Measurements from ENCODE around the gene SHANK2.

DNA sequence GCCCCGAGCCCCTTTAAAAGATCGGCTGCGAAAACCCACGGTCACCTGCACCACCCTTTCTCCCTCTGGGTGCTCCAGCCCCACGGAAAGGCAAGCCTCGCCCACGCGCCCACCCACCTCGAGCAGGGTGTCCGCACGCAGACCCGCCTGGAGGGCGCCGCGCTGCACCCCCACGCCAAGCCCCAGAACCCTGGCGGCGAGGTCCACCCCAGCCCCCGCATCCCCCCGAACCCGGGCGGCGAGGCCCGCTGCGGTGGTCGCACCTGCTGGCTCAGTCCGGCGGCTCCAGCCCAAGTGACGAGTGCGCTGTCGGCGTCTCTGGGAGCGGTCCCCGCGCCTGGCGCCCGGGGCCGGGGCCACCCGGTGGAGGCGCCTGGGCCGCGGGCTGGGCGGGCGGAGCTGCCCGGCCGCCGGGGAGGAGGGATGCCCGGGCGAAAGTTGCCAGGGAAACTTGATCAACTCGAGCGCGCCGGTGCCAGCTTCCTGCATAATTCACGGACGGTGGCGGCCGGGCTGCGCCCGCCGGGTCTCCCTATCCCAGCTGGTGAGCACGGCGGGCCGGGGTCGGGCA, 1.1 kb downstream of the SHANK2 start:
- TF ChIP-seq, protein P1, sequence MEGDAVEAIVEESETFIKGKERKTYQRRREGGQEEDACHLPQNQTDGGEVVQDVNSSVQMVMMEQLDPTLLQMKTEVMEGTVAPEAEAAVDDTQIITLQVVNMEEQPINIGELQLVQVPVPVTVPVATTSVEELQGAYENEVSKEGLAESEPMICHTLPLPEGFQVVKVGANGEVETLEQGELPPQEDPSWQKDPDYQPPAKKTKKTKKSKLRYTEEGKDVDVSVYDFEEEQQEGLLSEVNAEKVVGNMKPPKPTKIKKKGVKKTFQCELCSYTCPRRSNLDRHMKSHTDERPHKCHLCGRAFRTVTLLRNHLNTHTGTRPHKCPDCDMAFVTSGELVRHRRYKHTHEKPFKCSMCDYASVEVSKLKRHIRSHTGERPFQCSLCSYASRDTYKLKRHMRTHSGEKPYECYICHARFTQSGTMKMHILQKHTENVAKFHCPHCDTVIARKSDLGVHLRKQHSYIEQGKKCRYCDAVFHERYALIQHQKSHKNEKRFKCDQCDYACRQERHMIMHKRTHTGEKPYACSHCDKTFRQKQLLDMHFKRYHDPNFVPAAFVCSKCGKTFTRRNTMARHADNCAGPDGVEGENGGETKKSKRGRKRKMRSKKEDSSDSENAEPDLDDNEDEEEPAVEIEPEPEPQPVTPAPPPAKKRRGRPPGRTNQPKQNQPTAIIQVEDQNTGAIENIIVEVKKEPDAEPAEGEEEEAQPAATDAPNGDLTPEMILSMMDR (IDR thresholded peaks at IDR 0.05): no peak
- no peak for TF ChIP-seq POLR2A (IDR thresholded peaks at IDR 0.05)
